ENCODE measurements around the gene UTP25. TPM values are rescaled to one million over a fixed set of nuclear protein-coding genes. Genes with fewer than 3 reads are reported as not detected.
"Not testable (repeated sequence)": the region's sequence is repeated elsewhere in the genome, so short reads cannot be mapped to it uniquely, and the experiment has no call there.

UTP25 gene
- total and polyA plus RNA-seq, 4 donors: 1.8 to 7.3 (median 4.6) TPM

- Histone ChIP-seq H3K27ac (ENCODE audit: low read depth in 1 of 2, low read length in 1 of 2) (no peak overlapping the region), H3K4me1 (ENCODE audit: control insufficient read depth in 5 of 5, insufficient read depth in 5 of 5, low read length in 5 of 5) (no peaks in the 10 kb centered on the region), H3K36me3 (ENCODE audit: control insufficient read depth in 4 of 4, insufficient read depth in 4 of 4, low read length in 4 of 4) (no peaks in the 10 kb centered on the region), H3K27me3 (ENCODE audit: control insufficient read depth in 3 of 3, insufficient read depth in 3 of 3, low read length in 2 of 3) (no peaks in the 10 kb centered on the region), H3K4me3 (no peak overlapping the region), H3K9ac (ENCODE audit: insufficient read depth in 1 of 2, low read length in 2 of 2) (no peak overlapping the region), H3K9me3 (ENCODE audit: control insufficient read depth in 4 of 4, insufficient read depth in 3 of 4, low read length in 3 of 4) (peaks cover 0 to 3% (median 0%) of the 10 kb centered on the region in 4 donors)
- ATAC-seq (ENCODE audit: insufficient read depth, low FRiP score): no peak
- no peak for TF ChIP-seq CTCF (IDR thresholded peaks at IDR 0.05; ENCODE audit: control extremely low read depth, extremely low read depth)
- WGBS, 2 donors: 55 to 58% methylated on average over 3 of the region's 3 CpGs
- DNase-seq: no peak
These were observed 72.2 kb downstream of the UTP25 start for GRCh38 chr1:209899948-209900347.

DNA sequence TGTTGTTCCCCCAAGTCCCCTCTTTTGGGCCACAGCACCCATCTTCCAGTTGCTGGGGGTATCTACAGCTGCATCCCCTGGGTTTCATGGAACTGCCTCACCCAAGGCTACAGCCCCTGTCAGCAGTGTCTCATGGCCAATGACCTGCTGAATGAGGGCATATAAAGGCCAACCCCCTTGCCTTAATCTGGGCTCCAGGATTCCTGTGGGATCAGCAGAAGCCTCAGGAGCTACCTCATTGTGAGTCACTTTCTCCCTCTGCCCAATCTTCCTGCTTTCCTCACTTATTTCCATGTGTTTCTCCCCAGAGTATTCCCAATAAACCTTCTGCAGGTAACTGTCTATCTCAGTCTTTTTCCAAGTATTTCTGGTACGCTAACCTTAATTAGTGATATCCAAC is 73.0 kb downstream of the UTP25 start:
- ATAC-seq (ENCODE audit: insufficient read depth, low FRiP score): no peak

GRCh38 chr1:209901211-209901610 is 73.4 kb downstream of the UTP25 start:
- 94 to 95% methylated on average over 2 of the region's 2 CpGs for WGBS, 2 donors
- no peak for ATAC-seq (ENCODE audit: insufficient read depth, low FRiP score)
- H3K27me3 ChIP-seq (ENCODE audit: control insufficient read depth in 3 of 3, insufficient read depth in 3 of 3, low read length in 2 of 3): no peaks in the 10 kb centered on the region
- no peak for TF ChIP-seq CTCF (IDR thresholded peaks at IDR 0.05; ENCODE audit: control extremely low read depth, extremely low read depth)
- H3K4me1 ChIP-seq (ENCODE audit: control insufficient read depth in 5 of 5, insufficient read depth in 5 of 5, low read length in 5 of 5): no peaks in the 10 kb centered on the region
- H3K27ac ChIP-seq (ENCODE audit: low read depth in 1 of 2, low read length in 1 of 2): no peak overlapping the region
- DNase-seq: no peak
- H3K9me3 ChIP-seq (ENCODE audit: control insufficient read depth in 4 of 4, insufficient read depth in 3 of 4, low read length in 3 of 4): peaks cover 0 to 3% (median 0%) of the 10 kb centered on the region in 4 donors
- H3K9ac ChIP-seq (ENCODE audit: insufficient read depth in 1 of 2, low read length in 2 of 2): no peak overlapping the region
- H3K4me3 ChIP-seq: no peak overlapping the region
- H3K36me3 ChIP-seq (ENCODE audit: control insufficient read depth in 4 of 4, insufficient read depth in 4 of 4, low read length in 4 of 4): no peaks in the 10 kb centered on the region

More for the DNA sequence above, 73.0 kb downstream of the UTP25 start:
- Histone ChIP-seq H3K27ac (ENCODE audit: low read depth in 1 of 2, low read length in 1 of 2) (no peak overlapping the region), H3K27me3 (ENCODE audit: control insufficient read depth in 3 of 3, insufficient read depth in 3 of 3, low read length in 2 of 3) (no peaks in the 10 kb centered on the region), H3K4me1 (ENCODE audit: control insufficient read depth in 5 of 5, insufficient read depth in 5 of 5, low read length in 5 of 5) (no peaks in the 10 kb centered on the region), H3K9ac (ENCODE audit: insufficient read depth in 1 of 2, low read length in 2 of 2) (no peak overlapping the region), H3K4me3 (no peak overlapping the region), H3K36me3 (ENCODE audit: control insufficient read depth in 4 of 4, insufficient read depth in 4 of 4, low read length in 4 of 4) (no peaks in the 10 kb centered on the region), H3K9me3 (ENCODE audit: control insufficient read depth in 4 of 4, insufficient read depth in 3 of 4, low read length in 3 of 4) (peaks cover 0 to 3% (median 0%) of the 10 kb centered on the region in 4 donors)
- no peak for DNase-seq
- no peak for TF ChIP-seq CTCF (IDR thresholded peaks at IDR 0.05; ENCODE audit: control extremely low read depth, extremely low read depth)
- 93 to 94% methylated on average over 1 of the region's 1 CpG for WGBS, 2 donors

- not testable (repeated sequence) for H3K27me3 ChIP-seq (ENCODE audit: control insufficient read depth in 3 of 3, insufficient read depth in 3 of 3, low read length in 2 of 3); DNase-seq; H3K4me3 ChIP-seq; H3K9me3 ChIP-seq (ENCODE audit: control insufficient read depth in 4 of 4, insufficient read depth in 3 of 4, low read length in 3 of 4); H3K4me1 ChIP-seq (ENCODE audit: control insufficient read depth in 5 of 5, insufficient read depth in 5 of 5, low read length in 5 of 5); H3K9ac ChIP-seq (ENCODE audit: insufficient read depth in 1 of 2, low read length in 2 of 2); H3K36me3 ChIP-seq (ENCODE audit: control insufficient read depth in 4 of 4, insufficient read depth in 4 of 4, low read length in 4 of 4); H3K27ac ChIP-seq (ENCODE audit: low read depth in 1 of 2, low read length in 1 of 2); ATAC-seq (ENCODE audit: insufficient read depth, low FRiP score)
- WGBS, 2 donors: 94% methylated on average over 1 of the region's 1 CpG; no CpG with 5 or more reads in 1 of the 2 donors
These were observed 77.0 kb downstream of the UTP25 start for GRCh38 chr1:209904774-209905173.

Other genes with a start within 250 kb of the UTP25 start
- gene CAMK1G, start 244.3 kb upstream of the UTP25 start, total RNA-seq: 1 to 10 TPM in 1 of 2 donors, not detected in 1; 2.4 TPM
- under 1 TPM; 0.14 to 0.80 TPM for gene CAMK1G, start 244.3 kb upstream of the UTP25 start, polyA plus RNA-seq
- 100 to 1,000 TPM in 1 of 2 donors, 10 to 100 TPM in 1; 72.6 to 121 TPM for gene LAMB3, start 175.5 kb upstream of the UTP25 start, total RNA-seq
- gene LAMB3, start 175.5 kb upstream of the UTP25 start, polyA plus RNA-seq: 10 to 100 TPM; 14.6 to 64.6 TPM
- gene G0S2, start 152.6 kb upstream of the UTP25 start, total RNA-seq: 10 to 100 TPM; 53.4 to 74.5 TPM
- gene G0S2, start 152.6 kb upstream of the UTP25 start, polyA plus RNA-seq: 100 to 1,000 TPM in 1 of 2 donors, 10 to 100 TPM in 1; 44.6 to 696 TPM
- gene HSD11B1, start 123.1 kb upstream of the UTP25 start, total RNA-seq: 10 to 100 TPM in 1 of 2 donors, 1 to 10 TPM in 1; 6.5 to 39.5 TPM
- 10 to 100 TPM; 11.3 to 74.6 TPM for gene HSD11B1, start 123.1 kb upstream of the UTP25 start, polyA plus RNA-seq
- gene TRAF3IP3, start 71.9 kb upstream of the UTP25 start, total RNA-seq: 1 to 10 TPM; 6.9 to 8.3 TPM
- 10 to 100 TPM in 1 of 2 donors, 1 to 10 TPM in 1; 6.0 to 15.7 TPM for gene TRAF3IP3, start 71.9 kb upstream of the UTP25 start, polyA plus RNA-seq
- 1 to 10 TPM; 1.8 to 2.5 TPM for gene C1orf74, start 43.4 kb upstream of the UTP25 start, total RNA-seq
- gene C1orf74, start 43.4 kb upstream of the UTP25 start, polyA plus RNA-seq: 1 to 10 TPM in 1 of 2 donors, under 1 TPM in 1; 0.75 to 1.2 TPM
- gene IRF6, start 21.8 kb upstream of the UTP25 start, total RNA-seq: 10 to 100 TPM; 28.3 to 29.2 TPM
- gene IRF6, start 21.8 kb upstream of the UTP25 start, polyA plus RNA-seq: 1 to 10 TPM; 8.7 to 9.0 TPM
- under 1 TPM in 1 of 2 donors, not detected in 1; 0.23 TPM for gene SYT14, start 110.2 kb downstream of the UTP25 start, total RNA-seq
- under 1 TPM in 1 of 2 donors, not detected in 1; under 0.01 TPM for gene SYT14, start 110.2 kb downstream of the UTP25 start, polyA plus RNA-seq

Measured in lung (tissue), 12 donors.